HCT116 (cell line): ENCODE data around the gene ATG4B. TPM values are rescaled to one million over a fixed set of nuclear protein-coding genes. Genes with fewer than 3 reads are reported as not detected.

ENCODE experiments used
- ATAC-seq: fragments of 200-7000 bp; cut with Tn5 transposase; 2 replicates; pipeline ENCODE4 v1.9.1; 2020; ENCODE audit warnings: mild to moderate bottlenecking, moderate library complexity
- BruUV-seq: library from RNA; stranded (reverse); fragments of 400-500 nt; replicated peaks from 2 replicates; lab custom pipeline; 2021; lab: Mats Ljungman, UMichigan
- CTCF ChIA-PET: fragments of 300-600 bp; sonication (Branson Sonifier 250); formaldehyde crosslinking; loops from one replicate; lab custom pipeline; 2021; ENCODE audit warnings: antibody characterized with exemption; lab: Charles Lee
- POLR2A ChIA-PET: fragments of 300-600, 350-600 bp; sonication (Branson Sonifier 250); formaldehyde crosslinking; loops from one replicate; lab custom pipeline; 2021; ENCODE audit warnings: antibody characterized with exemption; lab: Charles Lee
- RAD21 ChIA-PET, 2 experiments: fragments of 300-600 bp; sonication (Branson Sonifier 250); formaldehyde crosslinking; loops; one replicate each; lab custom pipeline; 2023; ENCODE audit warnings: low total read pairs in 2 of 2; ENCODE audit not compliant: uncharacterized antibody in 2 of 2, unreplicated experiment in 2 of 2, low non-redundant PET in 1 of 2; lab: Charles Lee
- DNase-seq: peaks from one replicate; pipeline ENCODE4 v3.0.0-alpha.2; 2010; ENCODE audit warnings: low read depth, low spot score
- H2AFZ ChIP-seq: fragments of 200-600 bp; shearing (Covaris generic), sonication (generic); 2 replicates; pipeline ENCODE4 v1.6.1; 2017; ENCODE audit warnings: low read depth, mixed run types, mixed read lengths, antibody characterized with exemption, low read length; ENCODE audit not compliant: poor library complexity, severe bottlenecking
- H3K27ac ChIP-seq: 2 replicates; pipeline ENCODE4 v1.5.1; 2012; ENCODE audit warnings: low read depth, low read length
- H3K27me3 ChIP-seq: fragments of 200-600 bp; sonication (generic); 2 replicates; pipeline ENCODE4 v1.6.1; 2016; ENCODE audit warnings: mixed run types, low read length, mixed read lengths; ENCODE audit not compliant: insufficient read depth
- H3K36me3 ChIP-seq, 2 experiments: fragments of 200-500 bp in 1 of 2; fragments of 200-600 bp in 1 of 2; sonication (Bioruptor generic) in 1 of 2; sonication (generic) in 1 of 2; 2 replicates each; pipeline versions ENCODE4 v1.5.1 to v1.6.1; 2014 to 2016; ENCODE audit warnings: low read length in 2 of 2, inconsistent platforms in 1 of 2, mixed read lengths in 1 of 2, mixed run types in 1 of 2; ENCODE audit not compliant: insufficient read depth in 2 of 2, control insufficient read depth in 1 of 2
- H3K4me1 ChIP-seq, 2 experiments: fragments of 200-600 bp in 1 of 2; sonication (generic) in 1 of 2; 2 replicates each; pipeline versions ENCODE4 v1.5.1 to v1.6.1; 2012 to 2017; ENCODE audit warnings: low read length in 2 of 2, inconsistent platforms in 1 of 2, mild to moderate bottlenecking in 1 of 2, mixed read lengths in 1 of 2, mixed run types in 1 of 2, moderate library complexity in 1 of 2; ENCODE audit not compliant: insufficient read depth in 2 of 2, control insufficient read depth in 1 of 2
- H3K4me2 ChIP-seq: fragments of 200-600 bp; sonication (generic); 2 replicates; pipeline ENCODE4 v1.6.1; 2017; ENCODE audit warnings: mixed run types, low read length, mixed read lengths
- H3K4me3 ChIP-seq, 2 experiments: fragments of 200-600 bp in 1 of 2; sonication (generic) in 1 of 2; replicated peaks in 1 of 2; 2 replicates each; pipeline ENCODE4 v1.5.1; 2011 to 2016; ENCODE audit warnings: low read length in 2 of 2, control low read depth in 1 of 2, low read depth in 1 of 2, mild to moderate bottlenecking in 1 of 2, mixed read lengths in 1 of 2, mixed run types in 1 of 2
- H3K79me2 ChIP-seq: fragments of 200-600 bp; sonication (generic); 2 replicates; pipeline ENCODE4 v1.6.1; 2017; ENCODE audit warnings: mild to moderate bottlenecking, mixed run types, low read length, moderate library complexity, mixed read lengths; ENCODE audit not compliant: insufficient read depth
- H3K9ac ChIP-seq: fragments of 200-600 bp; sonication (generic); 2 replicates; pipeline ENCODE4 v1.6.1; 2016; ENCODE audit warnings: low read length, mixed read lengths
- H3K9me2 ChIP-seq: fragments of 200-600 bp; sonication (generic), shearing (Covaris generic); 2 replicates; pipeline ENCODE4 v1.6.1; 2017; ENCODE audit warnings: mixed run types, mild to moderate bottlenecking, moderate library complexity; ENCODE audit not compliant: insufficient read depth
- H3K9me3 ChIP-seq, 2 experiments: fragments of 200-500 bp in 1 of 2; fragments of 200-600 bp in 1 of 2; sonication (Bioruptor generic) in 1 of 2; sonication (generic) in 1 of 2; 2 replicates each; pipeline ENCODE4 v1.6.1; 2014 to 2017; ENCODE audit warnings: low read length in 2 of 2, mixed read lengths in 2 of 2, inconsistent platforms in 1 of 2, low read depth in 1 of 2, mild to moderate bottlenecking in 1 of 2, mixed run types in 1 of 2, moderate library complexity in 1 of 2; ENCODE audit not compliant: control insufficient read depth in 1 of 2, insufficient read depth in 1 of 2
- H4K20me1 ChIP-seq: fragments of 200-600 bp; sonication (generic), shearing (Covaris generic); 2 replicates; pipeline ENCODE4 v1.6.1; 2017; ENCODE audit warnings: mixed run types, mild to moderate bottlenecking, moderate library complexity; ENCODE audit not compliant: insufficient read depth
- EGR1 ChIP-seq: IDR thresholded peaks from 2 replicates; pipeline ENCODE4 v1.6.1; 2012; ENCODE audit warnings: low read depth
- ELF1 ChIP-seq: IDR thresholded peaks from 2 replicates; pipeline ENCODE4 v1.6.1; 2012; ENCODE audit warnings: low read depth, borderline replicate concordance
- FOSL1 ChIP-seq: IDR thresholded peaks from 2 replicates; pipeline ENCODE4 v1.6.1; 2012; ENCODE audit warnings: low read depth
- JUND ChIP-seq: IDR thresholded peaks from 2 replicates; pipeline ENCODE4 v1.6.1; 2012
- POLR2A ChIP-seq: IDR thresholded peaks from 2 replicates; pipeline ENCODE4 v1.7.0; 2011; ENCODE audit warnings: borderline replicate concordance; ENCODE audit not compliant: insufficient read depth, insufficient read length; ENCODE audit errors: extremely low read depth
- REST ChIP-seq: IDR thresholded peaks from 2 replicates; pipeline ENCODE4 v1.6.1; 2012; ENCODE audit warnings: low read depth
- SP1 ChIP-seq: IDR thresholded peaks from 2 replicates; pipeline ENCODE4 v1.6.1; 2012; ENCODE audit warnings: low read depth
- SRF ChIP-seq: IDR thresholded peaks from 2 replicates; pipeline ENCODE4 v1.6.1; 2012; ENCODE audit warnings: low read depth
- TCF7L2 ChIP-seq: IDR thresholded peaks from 2 replicates; pipeline ENCODE4 v1.7.0; 2011; ENCODE audit warnings: borderline replicate concordance, inconsistent platforms; ENCODE audit not compliant: insufficient read depth, insufficient read length; ENCODE audit errors: extremely low read depth
- ZFX ChIP-seq: fragments of 450-650 bp; IDR thresholded peaks from 2 replicates; pipeline ENCODE4 v1.6.1; 2017
- ZNF274 ChIP-seq: fragments of 200-500 bp; sonication (Bioruptor generic); IDR thresholded peaks from 2 replicates; pipeline ENCODE4 v1.6.1; 2014; ENCODE audit warnings: mild to moderate bottlenecking, low read depth, low read length, inconsistent platforms
- intact Hi-C: fragments of 100-400 bp; cut with micrococcal nuclease; formaldehyde crosslinking; loops from 2 replicates; pipeline ENCODE4 v1.10.0; 2022
- total RNA-seq: library from RNA; stranded (reverse); gene quantifications from one replicate; pipeline ENCODE4 v1.2.1, GENCODE V29; 2021; ENCODE audit not compliant: unreplicated experiment

Gene ATG4B
- total RNA-seq, 1 experiment from 2014 or later, result 87.4 TPM

DNA sequence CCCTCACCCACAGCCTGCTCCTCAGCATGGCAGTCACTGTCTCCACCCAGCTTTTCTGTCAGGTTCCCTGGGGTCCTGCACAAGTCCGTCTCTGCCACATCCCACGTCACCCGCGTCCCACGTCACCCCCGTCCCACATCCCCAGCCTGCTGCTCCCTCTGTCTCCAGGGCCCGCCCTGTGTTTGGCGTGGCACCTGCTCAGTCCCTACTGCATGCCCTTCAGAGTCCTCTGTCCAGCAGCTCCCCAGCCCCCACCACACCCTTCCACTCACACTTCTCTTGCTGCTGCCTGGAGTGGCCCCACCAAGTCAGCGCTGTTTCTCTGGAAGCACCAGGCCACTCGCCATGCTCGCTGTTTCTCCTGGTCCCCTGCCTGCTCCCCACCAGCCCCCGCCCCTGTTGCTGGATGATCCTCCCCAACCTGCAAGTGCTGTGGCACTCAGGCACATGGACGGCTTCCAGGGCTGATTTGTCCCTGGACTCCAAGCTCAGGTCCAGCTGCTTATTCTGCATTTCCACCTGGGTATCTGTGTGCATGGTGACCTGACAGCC lies 18.8 kb downstream of the ATG4B start:
- Histone ChIP-seq H3K27ac (no peak overlapping the region), H2AFZ (no peak overlapping the region), H3K4me2 (no peak overlapping the region), H3K9me2 (no peaks in the 10 kb centered on the region), H3K9me3 (no peaks in the 10 kb centered on the region), H3K4me3 (no peak overlapping the region), H3K9ac (no peak overlapping the region), H3K4me1 (no peaks in the 10 kb centered on the region), H3K79me2 (peaks cover 18% of the 10 kb centered on the region), H4K20me1 (no peaks in the 10 kb centered on the region), H3K36me3 (peaks cover 24 to 29% of the 10 kb centered on the region in 2 experiments; a peak in 3 of 4 replicates), H3K27me3 (no peaks in the 10 kb centered on the region)
- ChIA-PET CTCF (no interaction called here), POLR2A (no interaction called here), RAD21 (no interaction called here)
- BruUV-seq, result no TSS peak
- no peak for DNase-seq
- intact Hi-C loops, result no loop called here
- no peak for ATAC-seq
- TF ChIP-seq SP1, result no peak
- no peak for TF ChIP-seq EGR1
- TF ChIP-seq POLR2A, result no peak
- no peak for TF ChIP-seq ZNF274
- TF ChIP-seq FOSL1, result no peak
- no peak for TF ChIP-seq ZFX
- TF ChIP-seq ELF1, result no peak
- TF ChIP-seq TCF7L2, result no peak
- no peak for TF ChIP-seq JUND
- TF ChIP-seq REST, result no peak
- no peak for TF ChIP-seq SRF
